Fibroblast of villous mesenchyme (primary cell): Measurements from ENCODE around the gene CTCF. TPM values are rescaled to one million over a fixed set of nuclear protein-coding genes. Genes with fewer than 3 reads are reported as not detected.
A peak's percentile ranks its signal among the peaks of the same experiment; 100 is the strongest.

ENCODE experiments used
- DNase-seq: peaks from one replicate; pipeline ENCODE4 v3.0.0-alpha.2; 2010; ENCODE audit warnings: low read depth
- H3K4me3 ChIP-seq: 2 replicates; pipeline ENCODE4 v1.5.1; 2011; ENCODE audit warnings: low read depth, mild to moderate bottlenecking, low read length
- CTCF ChIP-seq: IDR thresholded peaks from 2 replicates; pipeline ENCODE4 v1.5.1; 2012; ENCODE audit warnings: low read depth, mild to moderate bottlenecking, low read length; ENCODE audit not compliant: insufficient read depth
- total RNA-seq: library from RNA; depleted of rRNA; stranded (reverse); fragments of >200 nt; gene quantifications from 2 replicates; pipeline ENCODE4 v1.2.3, GENCODE V29; 2012

CTCF gene
- total RNA-seq, 1 donor: 33.7 TPM

GRCh38 chr16:67519242-67519641 lies 43.1 kb upstream of the CTCF start:
- no peak for DNase-seq
- TF ChIP-seq CTCF: no peak
- H3K4me3 ChIP-seq: no peak overlapping the region

GRCh38 chr16:67521095-67521804 lies 41.1 kb upstream of the CTCF start:
- TF ChIP-seq CTCF: peak; percentile 99
- H3K4me3 ChIP-seq: peak overlapping the region; percentile 72

GRCh38 chr16:67525176-67525860 lies 37.0 kb upstream of the CTCF start:
- no peak for DNase-seq
- TF ChIP-seq CTCF: peak; percentile 2
- H3K4me3 ChIP-seq: no peak overlapping the region

More at GRCh38 chr16:67521095-67521804, 41.1 kb upstream of the CTCF start:
- peak; percentile 97 for DNase-seq

GRCh38 chr16:67526149-67526791 lies 36.1 kb upstream of the CTCF start:
- no peak for TF ChIP-seq CTCF
- DNase-seq: no peak
- no peak overlapping the region for H3K4me3 ChIP-seq

- DNase-seq: no peak
- H3K4me3 ChIP-seq: peak within 1 kb of the TSS; percentile 82
- no peak for TF ChIP-seq CTCF
Observed at GRCh38 chr16:67528222-67528869, 34.0 kb upstream of the CTCF start, which contains the start of gene RIPOR1. RIPOR1 (plus strand) TSS chr16:67528829; CDS start chr16:67538447, 9,618 bp downstream.

GRCh38 chr16:67528870-67529581 lies 33.3 kb upstream of the CTCF start:
- no peak for TF ChIP-seq CTCF
- DNase-seq: peak; percentile 48
- H3K4me3 ChIP-seq: peak overlapping the region; percentile 82
